ENCODE data around the gene MYL10.

The MYL10 gene

DNA sequence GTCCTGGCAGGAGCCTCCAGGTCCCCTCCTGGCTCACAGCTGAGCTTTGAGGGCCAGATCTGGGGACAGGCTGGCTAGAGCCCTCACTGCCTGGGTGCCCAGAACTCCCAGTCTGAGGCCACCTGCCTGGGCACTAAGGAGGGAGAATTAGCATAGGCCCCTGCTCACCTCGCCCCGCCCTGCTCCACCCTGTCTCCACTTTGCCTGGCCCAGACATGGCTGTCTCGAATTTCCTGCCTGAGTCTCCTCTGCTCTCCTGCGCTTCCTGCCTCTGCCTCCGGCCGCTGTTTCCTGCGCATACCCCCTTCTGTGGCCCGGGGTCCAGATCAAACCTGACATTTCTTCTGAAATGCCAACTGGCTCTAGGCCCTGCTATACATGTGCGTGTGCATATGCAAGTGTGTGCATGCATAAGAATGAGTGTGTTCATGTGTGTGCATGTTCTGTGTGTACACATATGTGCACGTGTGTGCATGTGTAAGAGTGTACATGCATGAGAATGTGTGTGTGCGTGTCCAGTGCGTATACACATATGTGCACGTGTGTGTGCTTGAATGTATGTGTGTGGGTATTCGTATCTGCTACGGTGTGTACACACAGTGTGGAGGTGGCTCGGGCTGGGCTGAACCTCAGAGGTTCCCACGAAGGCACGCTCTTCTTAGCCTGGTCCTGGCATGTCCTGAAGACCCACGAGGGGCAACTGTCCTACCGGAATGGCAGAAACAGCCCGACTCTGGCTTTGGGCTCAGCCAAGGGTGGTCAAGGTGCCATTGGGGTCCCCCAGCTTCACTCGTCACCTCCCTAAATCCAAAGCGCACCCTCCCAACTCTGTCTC, 64.9 kb downstream of the MYL10 start:
- DNase-seq: no peak

All from cerebellar nuclear complex (tissue), 1 donor.